T-helper 2 cell treated with Interferon-gamma antibody and Interleukin-4, amounts not matched to agents 5 μg/mL and 100 μg/mL, for 36 hours (primary cell): Measurements from ENCODE around the gene MZT2B.
A peak's percentile ranks its signal among the peaks of the same experiment; 100 is the strongest.
"Not testable (repeated sequence)": the region's sequence is repeated elsewhere in the genome, so short reads cannot be mapped to it uniquely, and the experiment has no call there.

Source experiments
- DNase-seq: peaks from one replicate; pipeline ENCODE4 v3.0.0; 2021; ENCODE audit warnings: low spot score
- H3K27ac Mint-ChIP-seq: one replicate; pipeline ENCODE4 v1.8.0; 2021; ENCODE audit warnings: mild to moderate bottlenecking, mixed read lengths
- H3K27me3 Mint-ChIP-seq: one replicate; pipeline ENCODE4 v1.8.0; 2021; ENCODE audit warnings: low read depth, mixed read lengths
- H3K36me3 Mint-ChIP-seq: one replicate; pipeline ENCODE4 v1.8.0; 2021; ENCODE audit warnings: low read depth, mixed read lengths
- H3K4me1 Mint-ChIP-seq: one replicate; pipeline ENCODE4 v1.8.0; 2021; ENCODE audit warnings: low read depth, mixed read lengths
- H3K4me3 Mint-ChIP-seq: one replicate; pipeline ENCODE4 v1.8.0; 2022; ENCODE audit warnings: mild to moderate bottlenecking, moderate library complexity, mixed read lengths
- H3K9me3 Mint-ChIP-seq: one replicate; pipeline ENCODE4 v1.8.0; 2021; ENCODE audit warnings: mixed read lengths

The MZT2B gene

GRCh38 chr2:130181325-130181879 lies 660 bp upstream of the MZT2B start, which contains the start of gene SMPD4:
SMPD4 (minus strand) TSS chr2:130181602; CDS start chr2:130176592, 5,010 bp downstream.
- Mint-ChIP-seq H3K36me3 (peaks cover 10% of the 10 kb centered on the region), H3K4me1 (peaks cover 9% of the 10 kb centered on the region), H3K27ac (peak within 1 kb of the TSS; percentile 96), H3K9me3 (no peaks in the 10 kb centered on the region), H3K27me3 (no peaks in the 10 kb centered on the region), H3K4me3 (peak within 1 kb of the TSS; percentile 92)
- peak; percentile 97 for DNase-seq

GRCh38 chr2:130182826-130183511 lies 907 bp downstream of the MZT2B start:
- H3K27ac Mint-ChIP-seq: peak overlapping the region; percentile 80
- H3K9me3 Mint-ChIP-seq, H3K36me3 Mint-ChIP-seq, H3K4me1 Mint-ChIP-seq, H3K27me3 Mint-ChIP-seq, DNase-seq: not testable (repeated sequence)
- H3K4me3 Mint-ChIP-seq: peak overlapping the region; percentile 84

GRCh38 chr2:130183512-130184373 lies 1.7 kb downstream of the MZT2B start:
- Mint-ChIP-seq H3K9me3 (no peaks in the 10 kb centered on the region), H3K27ac (peak overlapping the region; percentile 80), H3K4me3 (peak overlapping the region; percentile 84), H3K4me1 (peaks cover 9% of the 10 kb centered on the region), H3K36me3 (peaks cover 9% of the 10 kb centered on the region), H3K27me3 (no peaks in the 10 kb centered on the region)
- no peak for DNase-seq

- no peak for DNase-seq
- no peaks in the 10 kb centered on the region for H3K27me3 Mint-ChIP-seq
- H3K4me3 Mint-ChIP-seq: no peak overlapping the region
- peaks cover 9% of the 10 kb centered on the region for H3K4me1 Mint-ChIP-seq
- H3K36me3 Mint-ChIP-seq: peaks cover 9% of the 10 kb centered on the region
- no peaks in the 10 kb centered on the region for H3K9me3 Mint-ChIP-seq
- H3K27ac Mint-ChIP-seq: peak overlapping the region; percentile 20
Measured at GRCh38 chr2:130185436-130185835, 3.4 kb downstream of the MZT2B start.

GRCh38 chr2:130185896-130186295 lies 3.8 kb downstream of the MZT2B start:
- no peak for DNase-seq
- Mint-ChIP-seq H3K36me3 (peaks cover 8% of the 10 kb centered on the region), H3K27me3 (no peaks in the 10 kb centered on the region), H3K9me3 (no peaks in the 10 kb centered on the region), H3K4me1 (peaks cover 9% of the 10 kb centered on the region), H3K4me3 (no peak overlapping the region), H3K27ac (peak overlapping the region; percentile 20)

- Mint-ChIP-seq H3K4me1 (peaks cover 10% of the 10 kb centered on the region), H3K27ac (no peak overlapping the region), H3K9me3 (no peaks in the 10 kb centered on the region), H3K4me3 (no peak overlapping the region), H3K27me3 (no peaks in the 10 kb centered on the region), H3K36me3 (peaks cover 8% of the 10 kb centered on the region)
- DNase-seq: no peak
Measured at GRCh38 chr2:130186391-130186790, 4.3 kb downstream of the MZT2B start.

- H3K4me1 Mint-ChIP-seq: peaks cover 11% of the 10 kb centered on the region
- peaks cover 12% of the 10 kb centered on the region for H3K36me3 Mint-ChIP-seq
Measured at GRCh38 chr2:130187268-130187667, 5.2 kb downstream of the MZT2B start.

GRCh38 chr2:130187859-130188792 lies 6.1 kb downstream of the MZT2B start:
- H3K4me3 Mint-ChIP-seq, DNase-seq, H3K27ac Mint-ChIP-seq, H3K27me3 Mint-ChIP-seq, H3K9me3 Mint-ChIP-seq: not testable (repeated sequence)
- Mint-ChIP-seq H3K36me3 (peaks cover 14% of the 10 kb centered on the region), H3K4me1 (peaks cover 14% of the 10 kb centered on the region)

More at GRCh38 chr2:130187268-130187667, 5.2 kb downstream of the MZT2B start:
- Mint-ChIP-seq H3K27me3 (no peaks in the 10 kb centered on the region), H3K9me3 (no peaks in the 10 kb centered on the region), H3K4me3 (no peak overlapping the region), H3K27ac (no peak overlapping the region)
- DNase-seq: no peak

- H3K27ac Mint-ChIP-seq, H3K4me3 Mint-ChIP-seq, H3K9me3 Mint-ChIP-seq, H3K27me3 Mint-ChIP-seq, DNase-seq: not testable (repeated sequence)
- H3K36me3 Mint-ChIP-seq: peaks cover 12% of the 10 kb centered on the region
- peaks cover 12% of the 10 kb centered on the region for H3K4me1 Mint-ChIP-seq
Measured at GRCh38 chr2:130188958-130189357, 6.9 kb downstream of the MZT2B start.

GRCh38 chr2:130190237-130190636 lies 8.2 kb downstream of the MZT2B start:
- H3K9me3 Mint-ChIP-seq: no peaks in the 10 kb centered on the region
- H3K4me3 Mint-ChIP-seq: no peak overlapping the region
- H3K27ac Mint-ChIP-seq: no peak overlapping the region

GRCh38 chr2:130191319-130191718 lies 9.3 kb downstream of the MZT2B start:
- H3K9me3 Mint-ChIP-seq, H3K4me1 Mint-ChIP-seq, H3K27me3 Mint-ChIP-seq, H3K27ac Mint-ChIP-seq, DNase-seq, H3K4me3 Mint-ChIP-seq: not testable (repeated sequence)
- peaks cover 10% of the 10 kb centered on the region for H3K36me3 Mint-ChIP-seq

More at GRCh38 chr2:130190237-130190636, 8.2 kb downstream of the MZT2B start:
- peaks cover 10% of the 10 kb centered on the region for H3K4me1 Mint-ChIP-seq
- no peaks in the 10 kb centered on the region for H3K27me3 Mint-ChIP-seq
- H3K36me3 Mint-ChIP-seq: peaks cover 10% of the 10 kb centered on the region
- DNase-seq: no peak

GRCh38 chr2:130192451-130192850 lies 10.4 kb downstream of the MZT2B start:
- not testable (repeated sequence) for H3K4me1 Mint-ChIP-seq, H3K4me3 Mint-ChIP-seq, DNase-seq

GRCh38 chr2:130193824-130194223 lies 11.8 kb downstream of the MZT2B start:
- H3K4me3 Mint-ChIP-seq, H3K27me3 Mint-ChIP-seq, DNase-seq, H3K9me3 Mint-ChIP-seq, H3K27ac Mint-ChIP-seq, H3K4me1 Mint-ChIP-seq: not testable (repeated sequence)
- peaks cover 10% of the 10 kb centered on the region for H3K36me3 Mint-ChIP-seq

More at GRCh38 chr2:130192451-130192850, 10.4 kb downstream of the MZT2B start:
- peaks cover 10% of the 10 kb centered on the region for H3K36me3 Mint-ChIP-seq
- not testable (repeated sequence) for H3K27me3 Mint-ChIP-seq, H3K9me3 Mint-ChIP-seq, H3K27ac Mint-ChIP-seq
